ENCODE data around the gene SPEM2. TPM values are rescaled to one million over a fixed set of nuclear protein-coding genes. Genes with fewer than 3 reads are reported as not detected.

Gene SPEM2
- total RNA-seq, 1 donor from 2014 or later: not detected

DNA sequence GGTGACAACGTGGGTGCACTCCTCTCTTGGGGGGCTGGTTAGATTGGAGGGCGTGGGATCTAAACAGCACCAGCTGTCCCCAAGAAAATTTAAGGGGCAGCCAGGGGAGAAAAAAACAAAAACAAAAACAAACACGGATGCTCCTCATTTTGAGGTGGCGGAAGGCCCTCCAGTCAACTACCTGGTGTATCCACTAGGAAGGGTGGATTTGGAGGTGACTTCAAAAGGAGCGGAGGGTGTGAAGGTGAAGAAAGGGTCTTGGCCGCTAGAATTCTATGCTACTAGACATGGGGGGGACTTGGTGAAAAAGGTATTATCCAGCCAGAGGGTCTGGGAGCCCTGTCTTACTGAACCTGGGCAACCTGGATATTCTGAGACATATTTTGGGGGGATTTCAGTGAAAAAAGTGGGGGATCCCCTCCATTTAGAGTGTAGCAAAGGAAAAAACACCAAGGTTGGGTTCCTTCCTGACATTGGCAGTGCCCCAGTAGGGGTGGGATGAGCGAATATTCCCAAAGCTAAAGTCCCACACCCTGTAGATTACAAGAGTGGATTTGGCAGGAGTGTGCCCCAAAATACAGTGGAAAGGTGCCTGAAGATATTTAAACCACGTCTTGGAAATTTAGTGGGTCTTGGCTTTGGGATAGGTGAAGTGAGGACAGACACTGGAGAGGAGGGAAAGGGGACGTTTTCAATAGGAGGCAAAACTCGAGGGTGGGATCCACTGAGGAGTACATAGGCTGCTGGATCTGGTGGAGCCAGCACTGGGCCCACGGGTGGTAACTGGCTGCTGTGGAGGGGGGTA, 13.4 kb downstream of the SPEM2 start:
- TF ChIP-seq, protein P1, sequence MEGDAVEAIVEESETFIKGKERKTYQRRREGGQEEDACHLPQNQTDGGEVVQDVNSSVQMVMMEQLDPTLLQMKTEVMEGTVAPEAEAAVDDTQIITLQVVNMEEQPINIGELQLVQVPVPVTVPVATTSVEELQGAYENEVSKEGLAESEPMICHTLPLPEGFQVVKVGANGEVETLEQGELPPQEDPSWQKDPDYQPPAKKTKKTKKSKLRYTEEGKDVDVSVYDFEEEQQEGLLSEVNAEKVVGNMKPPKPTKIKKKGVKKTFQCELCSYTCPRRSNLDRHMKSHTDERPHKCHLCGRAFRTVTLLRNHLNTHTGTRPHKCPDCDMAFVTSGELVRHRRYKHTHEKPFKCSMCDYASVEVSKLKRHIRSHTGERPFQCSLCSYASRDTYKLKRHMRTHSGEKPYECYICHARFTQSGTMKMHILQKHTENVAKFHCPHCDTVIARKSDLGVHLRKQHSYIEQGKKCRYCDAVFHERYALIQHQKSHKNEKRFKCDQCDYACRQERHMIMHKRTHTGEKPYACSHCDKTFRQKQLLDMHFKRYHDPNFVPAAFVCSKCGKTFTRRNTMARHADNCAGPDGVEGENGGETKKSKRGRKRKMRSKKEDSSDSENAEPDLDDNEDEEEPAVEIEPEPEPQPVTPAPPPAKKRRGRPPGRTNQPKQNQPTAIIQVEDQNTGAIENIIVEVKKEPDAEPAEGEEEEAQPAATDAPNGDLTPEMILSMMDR (IDR thresholded peaks at IDR 0.05; ENCODE audit: unreplicated experiment): no peak
- no peak for DNase-seq (ENCODE audit: low spot score in 2 of 2, unreplicated experiment in 2 of 2)
- peaks cover 51% of the 10 kb centered on the region for H3K4me1 Mint-ChIP-seq
- no peaks in the 10 kb centered on the region for H3K9me3 Mint-ChIP-seq
- H3K4me3 Mint-ChIP-seq: peak overlapping the region; percentile 83
- peaks cover 38% of the 10 kb centered on the region for H3K27me3 Mint-ChIP-seq (ENCODE audit: low read depth)
- H3K36me3 Mint-ChIP-seq: no peaks in the 10 kb centered on the region
- peak overlapping the region; percentile 66 for H3K27ac Mint-ChIP-seq

DNA sequence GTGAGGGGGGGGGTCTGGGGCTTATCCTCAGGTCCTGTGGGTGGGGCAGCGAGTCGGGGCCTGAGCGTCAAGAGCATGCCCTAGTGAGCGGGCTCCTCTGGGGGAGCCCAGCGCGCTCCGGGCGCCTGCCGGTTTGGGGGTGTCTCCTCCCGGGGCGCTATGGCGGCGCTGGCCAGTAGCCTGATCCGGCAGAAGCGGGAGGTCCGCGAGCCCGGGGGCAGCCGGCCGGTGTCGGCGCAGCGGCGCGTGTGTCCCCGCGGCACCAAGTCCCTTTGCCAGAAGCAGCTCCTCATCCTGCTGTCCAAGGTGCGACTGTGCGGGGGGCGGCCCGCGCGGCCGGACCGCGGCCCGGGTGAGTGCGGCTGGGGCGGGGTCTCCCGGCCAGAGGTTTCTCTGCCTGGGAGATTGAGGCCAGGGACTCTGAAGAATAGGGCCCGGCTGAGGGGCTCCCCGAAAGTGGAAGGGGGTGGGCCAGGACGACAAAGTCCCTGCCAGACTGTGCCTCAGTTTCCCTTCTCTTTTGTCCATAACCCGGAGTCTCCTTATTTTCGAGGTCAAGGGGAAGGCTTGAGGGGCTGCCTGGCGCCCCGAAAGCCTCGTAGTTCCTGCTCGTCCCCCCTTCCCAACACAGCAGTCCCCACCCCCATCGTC, 14.2 kb downstream of the SPEM2 start, which contains the start of gene FGF11:
TSS of gene FGF11 (plus strand) at position 51 of the 651 bp plus-strand sequence. CDS start at position 160, 109 bp downstream.
- Mint-ChIP-seq H3K4me1 (peaks cover 56% of the 10 kb centered on the region), H3K27me3 (ENCODE audit: low read depth) (peaks cover 38% of the 10 kb centered on the region), H3K9me3 (no peaks in the 10 kb centered on the region), H3K4me3 (peak within 1 kb of the TSS; percentile 94), H3K27ac (peak within 1 kb of the TSS; percentile 95), H3K36me3 (no peaks in the 10 kb centered on the region)
- TF ChIP-seq, protein P1 (IDR thresholded peaks at IDR 0.05; ENCODE audit: unreplicated experiment): no peak
- DNase-seq (ENCODE audit: low spot score in 2 of 2, unreplicated experiment in 2 of 2): peak in 1 of 2 experiments; percentile 48

DNA sequence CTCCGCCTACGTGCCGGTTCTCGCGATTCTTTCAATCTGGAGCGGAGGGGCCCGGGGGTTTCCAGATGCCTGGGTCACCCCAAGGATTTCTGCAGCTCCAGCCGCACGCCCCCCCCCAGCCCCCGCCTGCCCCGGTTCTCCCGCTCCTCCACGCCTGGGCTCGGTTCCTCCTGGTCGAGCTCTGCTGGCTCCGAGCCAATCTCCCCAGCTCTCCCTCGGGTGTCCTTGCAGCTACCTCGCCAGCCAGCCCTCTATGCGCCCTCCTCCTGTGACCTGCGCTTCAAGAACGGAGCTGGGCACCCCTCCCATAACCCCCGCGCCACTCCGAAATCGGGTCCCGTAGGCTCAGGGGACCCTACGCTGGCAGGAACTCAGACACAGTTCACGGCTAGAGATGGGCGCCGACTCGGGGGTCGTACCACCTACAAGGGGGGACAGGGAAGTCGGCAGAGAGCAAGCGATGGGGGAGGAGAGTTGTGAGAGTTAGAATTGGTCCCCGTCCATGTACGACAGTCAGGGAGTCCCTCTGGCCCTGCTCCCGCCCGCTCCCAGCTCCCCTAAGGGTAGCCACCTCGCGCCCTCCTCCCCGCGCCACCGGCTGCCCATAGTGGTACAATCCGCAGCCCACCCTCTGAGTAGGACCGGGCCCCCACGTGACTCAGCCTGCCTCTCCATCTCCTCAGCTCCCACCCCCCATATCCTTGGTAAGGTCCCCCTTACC, 14.9 kb downstream of the SPEM2 start:
- TF ChIP-seq, protein P1 (IDR thresholded peaks at IDR 0.05; ENCODE audit: unreplicated experiment): no peak
- peak overlapping the region; percentile 95 for H3K27ac Mint-ChIP-seq
- H3K27me3 Mint-ChIP-seq (ENCODE audit: low read depth): peaks cover 39% of the 10 kb centered on the region
- H3K4me1 Mint-ChIP-seq: peaks cover 62% of the 10 kb centered on the region
- DNase-seq (ENCODE audit: low spot score in 2 of 2, unreplicated experiment in 2 of 2): peak in 1 of 2 experiments; percentile 79
- H3K36me3 Mint-ChIP-seq: no peaks in the 10 kb centered on the region
- no peaks in the 10 kb centered on the region for H3K9me3 Mint-ChIP-seq
- H3K4me3 Mint-ChIP-seq: peak overlapping the region; percentile 94

DNA sequence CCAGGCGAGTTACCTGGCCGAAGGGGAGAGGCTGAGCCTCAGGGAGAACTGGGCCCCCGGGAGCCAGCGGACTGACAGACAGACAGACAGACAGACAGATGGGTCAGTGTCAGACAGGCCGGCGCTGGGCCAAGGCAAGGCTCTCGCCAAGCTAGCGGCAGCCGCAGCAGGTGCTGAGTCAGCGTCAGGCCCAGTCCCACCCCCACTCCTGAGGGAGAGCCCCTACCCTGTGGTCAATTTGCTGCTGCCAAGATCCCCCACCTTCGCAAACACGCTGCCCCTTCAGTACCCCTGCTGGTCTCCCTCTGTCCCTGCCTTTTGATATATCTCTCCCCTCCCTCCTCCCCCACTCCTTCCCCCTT, 15.4 kb downstream of the SPEM2 start:
- H3K36me3 Mint-ChIP-seq: no peaks in the 10 kb centered on the region
- peaks cover 41% of the 10 kb centered on the region for H3K27me3 Mint-ChIP-seq (ENCODE audit: low read depth)
- no peaks in the 10 kb centered on the region for H3K9me3 Mint-ChIP-seq
- TF ChIP-seq, protein P1 (IDR thresholded peaks at IDR 0.05; ENCODE audit: unreplicated experiment): no peak
- H3K4me1 Mint-ChIP-seq: peaks cover 67% of the 10 kb centered on the region
- DNase-seq (ENCODE audit: low spot score in 2 of 2, unreplicated experiment in 2 of 2): peak in 1 of 2 experiments; percentile 74
- peak overlapping the region; percentile 94 for H3K4me3 Mint-ChIP-seq
- peak overlapping the region; percentile 95 for H3K27ac Mint-ChIP-seq

DNA sequence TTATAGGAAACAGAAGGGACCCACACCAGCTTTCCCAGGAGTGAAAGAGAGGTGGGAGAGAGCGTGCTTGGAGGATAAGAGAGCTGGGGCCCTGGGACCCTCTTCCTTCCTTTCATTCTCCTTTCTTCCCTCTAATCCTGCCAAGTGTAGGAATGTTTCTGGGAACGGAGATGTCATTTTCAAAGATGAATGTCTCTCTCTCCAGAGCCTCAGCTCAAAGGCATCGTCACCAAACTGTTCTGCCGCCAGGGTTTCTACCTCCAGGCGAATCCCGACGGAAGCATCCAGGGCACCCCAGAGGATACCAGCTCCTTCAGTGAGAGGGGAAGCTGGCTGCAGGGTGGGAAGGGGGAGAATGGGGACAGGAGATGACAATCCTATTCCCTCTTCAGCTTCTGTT, 15.8 kb downstream of the SPEM2 start:
- Mint-ChIP-seq H3K36me3 (no peaks in the 10 kb centered on the region), H3K4me3 (peak overlapping the region; percentile 94), H3K4me1 (peaks cover 67% of the 10 kb centered on the region), H3K9me3 (no peaks in the 10 kb centered on the region), H3K27ac (peak overlapping the region; percentile 95), H3K27me3 (ENCODE audit: low read depth) (peaks cover 39% of the 10 kb centered on the region)
- TF ChIP-seq, protein P1 (IDR thresholded peaks at IDR 0.05; ENCODE audit: unreplicated experiment): no peak
- DNase-seq (ENCODE audit: low spot score in 2 of 2, unreplicated experiment in 2 of 2): no peak
